Breast epithelium (tissue), 3 donors: Measurements from ENCODE around the gene CPXM1.

Experiments used
- POLR2A ChIP-seq: fragments of 450-650 bp; IDR thresholded peaks from one replicate; pipeline ENCODE4 v1.6.1; 2016; ENCODE audit warnings: antibody characterized with exemption, mild to moderate bottlenecking, moderate library complexity
- TF ChIP-seq, protein P1 (sequence below), 3 donors: fragments of 450-650 bp; IDR thresholded peaks; one replicate each; pipeline ENCODE4 v1.5.1; 2016 to 2017; ENCODE audit warnings: antibody characterized with exemption in 3 of 3, mild to moderate bottlenecking in 3 of 3, moderate library complexity in 3 of 3

DNA sequence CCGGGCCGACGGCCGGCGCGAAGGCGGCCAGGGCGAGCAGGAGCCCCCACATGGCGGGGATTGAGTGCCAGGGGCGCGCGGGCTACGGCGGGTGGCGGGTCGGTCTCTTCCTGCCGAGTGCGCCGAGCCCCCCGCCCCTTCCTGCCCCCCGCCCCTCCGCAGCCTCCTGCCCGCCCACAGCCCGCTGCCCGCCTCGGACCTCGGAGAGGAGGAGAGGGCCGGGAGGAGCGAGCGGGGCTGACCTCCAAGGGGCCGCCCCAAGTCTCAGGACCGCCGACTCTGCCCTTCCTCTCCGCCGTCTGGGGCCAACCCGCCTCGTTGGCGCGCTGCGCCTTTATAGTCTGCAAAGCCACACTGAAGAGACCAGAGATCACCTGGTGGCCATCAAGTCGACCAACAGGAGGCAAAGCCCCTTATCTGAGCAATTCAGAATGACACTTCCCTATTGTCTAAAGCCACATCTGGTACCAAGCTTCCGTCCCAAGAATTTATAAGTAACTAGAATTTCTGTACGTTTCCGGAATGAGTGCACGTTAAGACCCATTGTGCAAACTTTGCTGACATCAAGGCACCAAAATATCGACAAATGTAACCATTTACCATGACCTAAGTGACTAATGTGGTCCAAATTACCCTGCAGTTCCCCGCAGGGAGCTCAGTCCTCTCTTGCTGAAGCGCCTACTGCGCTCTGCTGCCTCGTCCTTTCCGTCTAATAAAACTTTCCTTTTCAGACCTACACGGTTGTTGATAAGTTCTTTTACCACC is at the start of gene CPXM1:
- TF ChIP-seq, protein P1, sequence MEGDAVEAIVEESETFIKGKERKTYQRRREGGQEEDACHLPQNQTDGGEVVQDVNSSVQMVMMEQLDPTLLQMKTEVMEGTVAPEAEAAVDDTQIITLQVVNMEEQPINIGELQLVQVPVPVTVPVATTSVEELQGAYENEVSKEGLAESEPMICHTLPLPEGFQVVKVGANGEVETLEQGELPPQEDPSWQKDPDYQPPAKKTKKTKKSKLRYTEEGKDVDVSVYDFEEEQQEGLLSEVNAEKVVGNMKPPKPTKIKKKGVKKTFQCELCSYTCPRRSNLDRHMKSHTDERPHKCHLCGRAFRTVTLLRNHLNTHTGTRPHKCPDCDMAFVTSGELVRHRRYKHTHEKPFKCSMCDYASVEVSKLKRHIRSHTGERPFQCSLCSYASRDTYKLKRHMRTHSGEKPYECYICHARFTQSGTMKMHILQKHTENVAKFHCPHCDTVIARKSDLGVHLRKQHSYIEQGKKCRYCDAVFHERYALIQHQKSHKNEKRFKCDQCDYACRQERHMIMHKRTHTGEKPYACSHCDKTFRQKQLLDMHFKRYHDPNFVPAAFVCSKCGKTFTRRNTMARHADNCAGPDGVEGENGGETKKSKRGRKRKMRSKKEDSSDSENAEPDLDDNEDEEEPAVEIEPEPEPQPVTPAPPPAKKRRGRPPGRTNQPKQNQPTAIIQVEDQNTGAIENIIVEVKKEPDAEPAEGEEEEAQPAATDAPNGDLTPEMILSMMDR (IDR thresholded peaks at IDR 0.05), result no peak
- TF ChIP-seq POLR2A, result no peak
